ELR (cell line): Measurements from ENCODE around the gene CDKN2D.

ENCODE experiments used
- DNase-seq: peaks from one replicate; pipeline ENCODE4 v3.0.0-alpha.2; 2015; ENCODE audit warnings: low read depth

The CDKN2D gene

GRCh38 chr19:10568826-10569651 is at the start of gene CDKN2D:
Gene CDKN2D (minus strand): TSS chr19:10568979. CDS start chr19:10568653, 326 bp downstream.
- DNase-seq: peak; percentile 99

DNA sequence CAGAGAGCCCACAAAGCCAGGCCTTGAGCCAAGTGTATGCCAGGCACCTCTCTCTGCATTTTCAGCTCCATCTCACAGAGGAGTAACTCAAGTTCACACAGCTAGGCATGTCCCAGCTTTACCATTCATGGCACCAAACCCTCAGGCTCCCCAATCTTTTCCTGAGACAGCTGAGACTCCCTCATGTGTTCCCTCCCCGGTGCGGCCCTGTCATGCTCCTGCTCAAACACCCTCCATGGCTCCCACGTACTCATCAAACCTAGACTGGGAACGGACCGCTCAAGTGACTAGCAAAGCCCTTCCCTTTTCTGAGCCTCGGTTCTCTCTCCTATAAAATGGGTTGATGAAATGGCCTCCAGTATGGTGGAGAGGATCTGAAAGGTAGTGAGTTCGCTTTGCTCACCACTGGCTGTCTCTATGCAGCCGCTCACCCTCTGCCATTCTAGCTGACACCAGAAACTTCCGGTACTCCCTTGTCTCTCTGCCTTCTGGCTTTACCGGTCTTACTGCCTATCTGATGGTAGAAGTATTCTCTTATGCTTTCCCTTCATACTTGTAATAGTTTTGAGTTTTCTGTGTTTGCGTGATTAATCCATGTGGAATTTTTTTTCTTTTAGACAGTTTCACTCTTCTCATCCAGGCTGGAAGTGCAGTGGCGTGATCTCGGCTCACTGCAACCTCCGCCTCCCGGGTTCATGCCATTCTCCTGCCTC is 48.8 kb upstream of the CDKN2D start:
- peak; percentile 90 for DNase-seq

DNA sequence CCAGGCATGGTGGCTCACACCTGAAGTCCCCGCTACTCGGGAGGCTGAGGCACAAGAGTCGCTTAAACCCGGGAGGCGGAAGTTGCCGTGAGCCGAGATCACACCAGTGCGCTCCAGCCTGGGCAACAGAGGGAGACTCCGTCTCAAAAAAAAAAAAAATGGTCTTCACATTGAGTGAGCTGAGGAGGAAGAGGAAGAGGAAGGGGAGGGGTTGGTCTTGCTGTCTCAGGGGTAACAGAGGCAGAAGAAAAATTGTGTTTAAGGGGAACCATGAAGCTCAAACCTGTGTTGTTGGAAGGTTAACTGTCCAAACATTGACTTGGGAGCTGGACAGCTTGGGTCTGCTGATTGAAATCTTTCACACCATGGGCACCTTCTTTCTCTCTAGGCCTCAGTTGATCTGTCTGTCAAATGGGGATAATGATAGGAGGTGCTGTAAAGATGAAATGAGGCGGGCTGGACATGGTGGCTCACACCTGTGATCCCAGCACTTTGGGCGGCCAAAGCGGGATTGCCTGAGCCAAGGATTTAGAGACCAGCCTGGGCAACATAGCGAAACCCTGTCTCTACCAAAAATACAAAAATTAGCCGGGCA is 46.7 kb upstream of the CDKN2D start:
- DNase-seq: no peak

- no peak for DNase-seq
Measured at GRCh38 chr19:10612499-10613119, 43.8 kb upstream of the CDKN2D start.

DNA sequence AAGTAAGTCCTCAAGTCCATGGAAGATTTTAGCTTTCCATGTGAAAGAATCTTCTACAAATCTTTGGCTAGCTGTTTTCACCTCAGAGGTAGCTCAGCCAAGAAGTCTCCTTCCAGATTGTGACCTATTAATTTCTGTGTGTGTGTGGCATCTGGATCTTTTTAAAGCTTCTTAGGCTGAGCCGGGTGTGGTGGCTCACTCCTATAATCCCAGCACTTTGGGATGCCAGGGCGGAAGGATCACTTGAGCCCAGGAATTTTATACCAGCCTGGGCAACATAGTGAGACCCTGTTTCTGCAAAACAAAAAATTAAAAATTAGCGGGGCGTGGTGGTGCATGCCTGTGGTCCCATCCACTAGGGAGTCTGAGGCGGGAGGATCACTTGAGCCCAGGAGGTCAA is 43.1 kb upstream of the CDKN2D start:
- DNase-seq: no peak

- DNase-seq: peak; percentile 37
Measured at GRCh38 chr19:10604460-10604980, 35.7 kb upstream of the CDKN2D start.

GRCh38 chr19:10603873-10604459 is 35.2 kb upstream of the CDKN2D start:
- no peak for DNase-seq

DNA sequence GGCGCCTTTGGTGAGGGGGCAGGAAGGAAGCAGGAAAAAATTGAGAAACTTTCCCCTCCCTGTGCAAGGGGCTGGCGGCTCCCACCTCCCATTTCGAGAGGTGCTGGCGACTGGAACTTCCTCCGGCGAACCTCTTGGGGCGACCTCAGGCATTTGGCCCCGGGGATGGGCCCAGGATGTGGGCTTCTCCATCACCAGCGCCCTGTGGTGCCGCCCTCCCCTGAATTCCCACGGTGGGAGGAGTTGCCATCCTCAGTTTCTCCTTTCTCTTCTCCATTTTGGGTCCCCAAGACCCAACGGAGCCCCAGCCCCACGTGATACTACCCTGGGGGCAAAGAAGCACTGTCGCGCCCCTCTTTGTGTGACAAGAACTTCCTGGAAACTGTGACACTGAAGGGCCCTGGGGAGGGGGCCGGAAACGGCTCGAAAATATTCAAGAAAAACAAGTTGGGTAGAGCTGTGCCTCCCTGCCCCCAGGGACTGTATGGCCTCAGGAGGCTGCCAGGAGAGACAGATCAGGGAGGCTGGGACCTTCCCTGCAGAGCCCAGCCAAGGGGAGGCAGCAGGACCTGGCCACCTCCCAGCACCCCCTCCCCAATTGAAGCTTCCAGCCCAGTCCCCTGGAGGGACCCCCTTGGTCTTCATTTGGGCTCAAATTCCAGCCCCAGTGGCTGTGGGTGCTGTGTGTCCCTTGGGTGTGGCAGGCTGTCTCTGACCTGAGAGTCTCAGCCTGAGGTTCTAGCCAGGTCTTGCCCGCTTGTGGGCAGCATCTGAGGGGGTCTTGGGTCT is 34.5 kb upstream of the CDKN2D start:
- DNase-seq: peak; percentile 45

DNA sequence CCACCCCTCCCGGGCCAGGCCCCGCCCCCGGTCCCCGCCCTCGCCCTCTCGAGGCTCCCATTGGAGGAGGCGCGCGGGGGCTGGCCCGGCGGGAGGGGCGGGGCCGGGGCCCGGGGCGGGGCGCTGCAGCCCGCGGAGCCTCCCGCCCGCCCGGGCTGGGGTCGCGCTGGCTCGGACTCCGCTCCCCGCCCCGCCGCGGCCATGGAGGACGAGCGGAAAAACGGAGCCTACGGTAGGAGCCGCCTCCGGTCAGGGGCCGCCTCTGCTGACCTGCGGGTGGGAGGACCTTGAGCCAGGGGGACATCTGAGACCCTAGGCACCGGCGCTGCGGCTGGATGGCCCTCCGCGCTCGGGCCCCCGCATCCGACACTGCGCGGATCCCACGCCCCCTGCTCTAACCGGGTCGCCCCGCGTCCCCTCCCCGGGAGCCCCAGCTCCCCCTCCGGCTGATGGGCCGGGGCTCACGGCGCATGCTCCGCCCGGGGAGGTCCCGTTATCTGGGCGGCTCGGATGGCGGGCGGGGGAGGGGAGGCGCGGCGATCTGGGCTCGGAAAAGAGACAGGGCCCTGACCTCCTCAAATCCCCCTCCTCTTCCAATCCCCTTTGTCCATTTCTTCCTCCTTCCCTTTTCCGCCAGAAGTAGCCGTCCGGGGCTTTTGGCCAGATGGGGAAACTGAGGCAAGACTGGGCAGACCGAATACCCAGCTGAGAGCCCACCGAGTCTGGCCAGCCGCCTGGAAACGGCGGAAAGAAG is 33.7 kb upstream of the CDKN2D start:
- DNase-seq: peak; percentile 81

- DNase-seq: no peak
Measured at GRCh38 chr19:10601999-10602329, 33.2 kb upstream of the CDKN2D start.

- DNase-seq: no peak
Measured at GRCh38 chr19:10600149-10600548, 31.4 kb upstream of the CDKN2D start.

DNA sequence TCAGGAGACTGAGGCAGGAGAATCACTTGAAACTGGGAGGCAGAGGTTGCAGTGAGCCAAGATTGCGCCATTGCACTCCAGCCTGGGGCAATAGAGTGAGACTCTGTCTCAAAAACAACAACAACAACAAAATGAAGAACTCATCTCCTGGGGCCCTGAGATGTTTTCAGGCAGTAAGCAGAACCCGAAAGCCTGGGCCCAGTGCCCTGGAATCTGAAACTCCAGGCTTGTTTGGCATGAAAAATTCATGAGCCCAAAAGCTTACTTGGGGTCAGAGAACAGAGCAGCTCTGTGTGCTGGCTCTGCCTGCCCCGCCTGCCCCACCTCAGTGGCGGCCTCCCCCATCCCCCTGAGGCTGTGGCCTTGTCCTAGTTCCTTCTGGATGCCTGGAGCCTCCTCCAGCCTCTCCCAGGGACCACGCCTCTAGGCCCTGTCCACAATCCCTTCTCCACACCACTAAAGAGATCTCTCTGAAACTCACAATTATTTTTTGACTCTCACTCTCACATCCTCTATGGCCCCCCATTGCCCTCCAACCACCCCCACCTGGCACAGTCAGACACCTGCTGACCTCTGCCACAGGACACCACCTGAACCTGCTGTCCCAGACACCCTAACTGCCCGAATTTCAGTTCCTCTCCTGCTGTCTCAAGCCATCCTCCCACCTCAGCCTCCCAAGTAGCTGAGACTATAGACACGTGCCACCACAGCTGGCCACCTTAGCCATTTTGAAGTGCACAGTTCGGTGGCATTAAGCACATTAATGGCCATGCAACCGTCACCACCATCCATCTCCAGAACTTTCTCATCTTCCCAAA is 25.2 kb upstream of the CDKN2D start:
- DNase-seq: no peak

DNA sequence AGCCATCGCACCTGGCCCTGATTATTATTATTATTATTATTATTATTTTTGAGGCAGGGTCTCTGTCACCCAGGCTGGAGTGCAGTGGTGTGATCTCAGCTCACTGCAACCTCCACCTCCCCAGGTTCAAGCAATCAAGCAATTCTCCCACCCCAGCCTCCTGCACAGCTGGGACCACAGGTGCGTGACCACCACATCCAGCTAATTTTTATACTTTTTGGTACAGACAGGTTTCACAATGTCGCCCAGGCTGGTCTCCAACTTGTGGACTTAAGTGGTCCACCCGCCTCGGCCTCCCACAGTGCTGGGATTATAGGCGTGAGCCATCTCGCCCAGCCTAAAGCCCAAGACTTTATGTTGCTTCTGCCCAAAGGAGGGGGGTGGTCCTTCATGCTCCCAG is 24.4 kb upstream of the CDKN2D start:
- DNase-seq: no peak

GRCh38 chr19:10587839-10588150 is 19.0 kb upstream of the CDKN2D start:
- DNase-seq: no peak

DNA sequence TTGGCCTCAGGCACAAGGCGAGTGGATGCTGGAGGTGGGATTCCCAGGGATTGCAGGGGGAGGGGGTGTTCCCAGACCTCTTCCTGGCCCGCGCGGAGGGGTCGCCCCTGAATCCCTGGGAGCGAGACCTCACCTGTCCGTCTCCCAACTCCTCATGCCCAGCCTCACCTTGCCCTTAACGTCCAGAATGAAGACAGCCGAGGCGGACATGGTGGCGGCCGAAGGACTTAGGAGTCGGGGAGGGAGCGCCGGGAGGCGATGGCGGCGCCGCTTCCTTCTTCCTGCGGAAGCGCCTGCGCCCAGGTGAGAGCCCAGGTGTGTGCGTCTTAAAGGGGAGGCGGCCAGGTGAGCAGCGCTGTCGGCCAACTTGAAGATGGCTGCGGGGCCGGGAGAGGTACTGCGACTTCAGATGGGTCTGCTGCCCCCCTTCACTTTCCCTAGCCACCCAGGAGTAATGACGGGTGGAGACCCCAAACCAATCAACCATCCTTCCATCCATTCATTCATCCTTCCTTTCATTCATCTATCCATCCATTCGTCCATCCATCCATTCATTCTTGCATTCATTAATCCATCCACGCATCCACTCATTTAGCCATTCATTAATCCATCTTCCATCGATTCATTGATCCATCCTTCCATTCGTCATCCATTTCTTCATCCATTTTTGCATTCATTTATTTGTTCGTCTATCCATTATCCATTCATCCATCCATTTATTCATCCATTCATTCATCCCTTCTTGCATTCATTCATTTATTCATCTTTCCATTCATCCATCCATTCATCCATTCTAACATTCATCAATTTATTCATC is 18.5 kb upstream of the CDKN2D start, which contains the start of gene AP1M2:
Gene AP1M2 (minus strand): TSS at position 291 of the 817 bp plus-strand sequence. CDS start 81 bp downstream, at position 210.
- no peak for DNase-seq

DNA sequence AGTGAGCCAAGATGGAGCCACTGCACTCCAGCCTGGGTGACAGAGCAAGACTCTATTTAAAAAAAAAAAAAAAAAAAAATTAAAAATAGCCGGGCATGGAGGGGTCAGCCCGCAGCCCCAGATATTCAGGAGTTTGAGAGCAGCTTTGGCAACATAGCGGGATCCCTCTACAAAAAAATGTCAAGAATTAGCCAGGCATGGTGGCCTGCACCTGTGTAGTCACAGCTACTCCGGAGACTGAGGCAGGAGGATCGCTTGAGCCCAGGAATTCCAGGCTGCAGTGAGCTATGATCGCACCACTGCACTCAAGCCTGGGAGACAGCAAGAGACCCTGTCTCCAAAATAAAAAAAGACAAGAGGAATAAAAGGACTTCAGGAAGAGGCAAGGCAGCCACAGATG is 17.6 kb upstream of the CDKN2D start:
- no peak for DNase-seq

GRCh38 chr19:10583036-10583776 is 14.4 kb upstream of the CDKN2D start:
- peak; percentile 32 for DNase-seq

DNA sequence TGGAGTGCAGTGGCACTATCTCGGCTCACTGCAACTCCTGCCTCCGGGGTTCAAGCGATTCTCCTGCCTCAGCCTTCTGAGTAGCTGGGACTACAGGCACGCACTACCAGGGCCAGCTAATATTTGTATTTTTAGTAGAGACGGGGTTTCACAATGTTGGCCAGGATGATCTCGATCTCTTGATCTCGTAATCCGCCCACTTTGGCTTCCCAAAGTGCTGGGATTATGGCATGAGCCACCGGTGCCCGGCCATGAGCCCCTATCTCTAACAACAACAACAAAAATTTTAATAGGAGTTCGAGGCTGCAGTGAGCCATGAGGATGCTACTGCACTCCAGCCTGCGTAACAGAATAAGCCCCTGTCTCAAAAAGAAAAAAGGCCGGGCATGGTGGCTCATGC is 13.3 kb upstream of the CDKN2D start:
- no peak for DNase-seq
